GM12878 (cell line): ENCODE data around the gene RAD51B.

Experiments used
- CBFB ChIP-seq: IDR thresholded peaks from 2 replicates; pipeline ENCODE4 v1.6.1; 2016; ENCODE audit warnings: antibody characterized with exemption, low read depth
- FOXK2 ChIP-seq: fragments of 450-650 bp; IDR thresholded peaks from 2 replicates; pipeline ENCODE4 v1.6.1; 2017; ENCODE audit warnings: mild to moderate bottlenecking, moderate library complexity
- JUND ChIP-seq: IDR thresholded peaks from 2 replicates; pipeline ENCODE4 v1.6.1; 2012; ENCODE audit warnings: low read depth, mild to moderate bottlenecking, low read length, improper control_type of control experiment, moderate library complexity
- NR2F1 ChIP-seq: fragments of 450-650 bp; conservative IDR thresholded peaks from 2 replicates; pipeline ENCODE4 v1.6.1; 2017; ENCODE audit warnings: mild to moderate bottlenecking
- POLR2AphosphoS5 ChIP-seq: IDR thresholded peaks from 2 replicates; pipeline ENCODE4 v1.6.1; 2011; ENCODE audit warnings: mild to moderate bottlenecking, low read length, inconsistent platforms
- RAD21 ChIP-seq: IDR thresholded peaks from 2 replicates; pipeline ENCODE4 v1.6.1; 2011; ENCODE audit warnings: mild to moderate bottlenecking, low read depth, low read length, moderate library complexity; ENCODE audit not compliant: insufficient read depth
- STAT3 ChIP-seq: IDR thresholded peaks from 2 replicates; pipeline ENCODE4 v1.6.1; 2011; ENCODE audit warnings: low read depth, low read length, improper control_type of control experiment
- TF ChIP-seq, protein P1 (sequence below), 3 experiments: IDR thresholded peaks in 2 of 3; conservative IDR thresholded peaks in 1 of 3; 2 replicates each; pipeline ENCODE4 v1.5.1; 2011; ENCODE audit warnings: low read depth in 3 of 3, low read length in 3 of 3, mild to moderate bottlenecking in 3 of 3, control low read depth in 2 of 3, moderate library complexity in 2 of 3, inconsistent platforms in 1 of 3, mixed read lengths in 1 of 3; ENCODE audit not compliant: control insufficient read depth in 2 of 3, insufficient read depth in 1 of 3; ENCODE audit errors: extremely low read depth in 1 of 3
- TF ChIP-seq, protein P2 (sequence below): IDR thresholded peaks from 2 replicates; pipeline ENCODE4 v1.6.1; 2011; ENCODE audit warnings: borderline replicate concordance, low read depth, mild to moderate bottlenecking, moderate library complexity, low read length; ENCODE audit not compliant: insufficient read depth, poor library complexity, severe bottlenecking

DNA sequence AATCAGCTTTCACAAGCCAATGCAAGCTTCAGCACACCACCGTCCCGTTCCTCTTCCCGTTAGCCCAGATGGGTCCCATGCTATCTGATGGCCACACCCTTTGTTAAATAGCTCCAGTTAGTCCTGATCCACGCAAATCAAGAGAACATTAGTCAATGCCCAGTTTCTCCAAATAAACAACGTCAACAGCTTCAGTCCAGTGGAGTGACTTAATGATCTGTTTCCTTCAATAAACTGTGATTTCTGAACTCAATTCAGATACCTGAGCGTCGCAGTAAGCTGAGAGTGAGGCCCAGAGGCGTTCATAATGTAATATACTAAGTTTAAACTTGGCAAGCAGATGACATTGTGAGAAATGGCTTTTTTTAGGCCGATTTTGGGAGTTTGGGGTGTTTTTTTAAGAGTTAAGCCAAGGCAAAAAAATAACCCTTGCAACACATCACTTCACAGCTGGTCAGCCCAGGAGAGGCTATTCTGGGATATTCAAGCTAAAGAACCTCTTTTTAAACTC, 861.0 kb downstream of the RAD51B start:
- TF ChIP-seq RAD21: no peak
- TF ChIP-seq, protein P1, sequence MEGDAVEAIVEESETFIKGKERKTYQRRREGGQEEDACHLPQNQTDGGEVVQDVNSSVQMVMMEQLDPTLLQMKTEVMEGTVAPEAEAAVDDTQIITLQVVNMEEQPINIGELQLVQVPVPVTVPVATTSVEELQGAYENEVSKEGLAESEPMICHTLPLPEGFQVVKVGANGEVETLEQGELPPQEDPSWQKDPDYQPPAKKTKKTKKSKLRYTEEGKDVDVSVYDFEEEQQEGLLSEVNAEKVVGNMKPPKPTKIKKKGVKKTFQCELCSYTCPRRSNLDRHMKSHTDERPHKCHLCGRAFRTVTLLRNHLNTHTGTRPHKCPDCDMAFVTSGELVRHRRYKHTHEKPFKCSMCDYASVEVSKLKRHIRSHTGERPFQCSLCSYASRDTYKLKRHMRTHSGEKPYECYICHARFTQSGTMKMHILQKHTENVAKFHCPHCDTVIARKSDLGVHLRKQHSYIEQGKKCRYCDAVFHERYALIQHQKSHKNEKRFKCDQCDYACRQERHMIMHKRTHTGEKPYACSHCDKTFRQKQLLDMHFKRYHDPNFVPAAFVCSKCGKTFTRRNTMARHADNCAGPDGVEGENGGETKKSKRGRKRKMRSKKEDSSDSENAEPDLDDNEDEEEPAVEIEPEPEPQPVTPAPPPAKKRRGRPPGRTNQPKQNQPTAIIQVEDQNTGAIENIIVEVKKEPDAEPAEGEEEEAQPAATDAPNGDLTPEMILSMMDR (IDR thresholded peaks at IDR 0.05 in 2 of 3, conservative IDR thresholded peaks at IDR 0.05 in 1 of 3; ENCODE audit: control insufficient read depth in 2 of 3, extremely low read depth in 1 of 3, insufficient read depth in 1 of 3, low read depth in 3 of 3, low read length in 3 of 3): no peak
- TF ChIP-seq STAT3: no peak
- TF ChIP-seq CBFB: no peak
- no peak for TF ChIP-seq FOXK2
- no peak for TF ChIP-seq POLR2AphosphoS5
- TF ChIP-seq, protein P2, sequence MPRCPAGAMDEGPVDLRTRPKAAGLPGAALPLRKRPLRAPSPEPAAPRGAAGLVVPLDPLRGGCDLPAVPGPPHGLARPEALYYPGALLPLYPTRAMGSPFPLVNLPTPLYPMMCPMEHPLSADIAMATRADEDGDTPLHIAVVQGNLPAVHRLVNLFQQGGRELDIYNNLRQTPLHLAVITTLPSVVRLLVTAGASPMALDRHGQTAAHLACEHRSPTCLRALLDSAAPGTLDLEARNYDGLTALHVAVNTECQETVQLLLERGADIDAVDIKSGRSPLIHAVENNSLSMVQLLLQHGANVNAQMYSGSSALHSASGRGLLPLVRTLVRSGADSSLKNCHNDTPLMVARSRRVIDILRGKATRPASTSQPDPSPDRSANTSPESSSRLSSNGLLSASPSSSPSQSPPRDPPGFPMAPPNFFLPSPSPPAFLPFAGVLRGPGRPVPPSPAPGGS: no peak
- no peak for TF ChIP-seq NR2F1
- no peak for TF ChIP-seq JUND
